ENCODE data around the gene PRKCG.
"Not testable (repeated sequence)": the region's sequence is repeated elsewhere in the genome, so short reads cannot be mapped to it uniquely, and the experiment has no call there.

The PRKCG gene

DNA sequence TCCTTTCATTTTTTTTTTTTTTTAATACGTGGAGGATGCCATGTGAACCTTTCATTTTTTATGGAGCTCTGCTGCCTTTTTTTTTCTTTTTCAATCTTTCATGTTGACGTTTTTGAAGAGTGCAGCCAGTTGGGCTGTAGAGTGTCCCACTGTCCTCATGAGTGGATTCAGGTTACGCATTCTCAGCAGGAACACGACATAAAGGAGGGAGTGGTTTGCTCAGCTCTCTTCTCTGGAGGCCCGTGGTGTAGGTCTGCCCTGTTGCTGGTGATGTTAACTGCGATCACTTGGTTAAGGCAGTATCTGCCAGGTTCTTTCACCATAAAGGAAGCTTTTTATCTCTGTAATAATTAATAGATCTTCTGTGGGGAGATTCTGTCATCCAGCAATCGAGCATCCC lies 54.0 kb downstream of the PRKCG start:
- no peak overlapping the region for H3K9ac ChIP-seq (ENCODE audit: low read length)
- H3K27ac ChIP-seq (ENCODE audit: low read depth, low read length): no peak overlapping the region
- no peaks in the 10 kb centered on the region for H3K4me1 ChIP-seq (ENCODE audit: control insufficient read depth, insufficient read depth, low read length)
- no peak overlapping the region for H3K4me3 ChIP-seq (ENCODE audit: low read length)
- peaks cover 2% of the 10 kb centered on the region for H3K27me3 ChIP-seq (ENCODE audit: control insufficient read depth, insufficient read depth, low read length)
- H3K36me3 ChIP-seq (ENCODE audit: control insufficient read depth, insufficient read depth, low read length): no peaks in the 10 kb centered on the region

DNA sequence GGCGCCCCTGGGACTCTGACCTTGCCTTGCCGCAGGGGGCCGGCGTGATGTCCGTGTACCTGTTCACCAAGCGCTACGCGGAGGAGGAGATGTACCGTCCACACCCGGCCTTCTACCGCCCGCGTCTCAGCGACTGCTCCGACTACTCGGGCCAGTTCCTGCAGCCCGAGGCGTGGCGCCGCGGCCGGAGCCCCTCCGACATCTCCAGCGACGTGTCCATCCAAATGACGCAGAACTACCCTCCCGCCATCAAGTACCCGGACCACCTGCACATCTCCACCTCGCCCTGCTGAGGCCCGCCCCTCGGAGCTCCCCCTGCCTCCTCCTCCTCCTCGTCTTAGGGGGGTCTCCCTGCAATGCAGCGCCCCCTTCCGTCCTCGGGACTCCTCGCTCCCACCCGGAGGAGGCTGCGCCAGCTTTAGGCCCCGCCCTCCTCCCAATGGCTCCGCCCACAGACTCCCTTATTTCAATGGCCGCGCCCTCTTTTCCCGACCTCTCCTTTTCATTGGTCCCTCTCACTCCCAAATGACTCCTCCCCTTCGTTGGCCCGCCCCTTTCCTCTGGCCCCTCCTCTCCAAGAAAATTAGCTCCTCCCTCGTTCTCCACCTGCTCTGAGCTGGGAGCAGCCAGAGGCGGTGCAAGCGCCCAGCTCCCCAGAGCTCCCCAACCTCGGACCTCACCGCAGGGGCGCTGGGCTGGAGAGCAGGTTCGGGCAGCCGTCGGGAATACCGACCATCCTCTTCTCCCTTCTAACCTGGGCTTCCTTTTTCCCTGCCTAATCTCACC lies 60.2 kb downstream of the PRKCG start:
- Histone ChIP-seq H3K4me1 (ENCODE audit: control insufficient read depth, insufficient read depth, low read length) (no peaks in the 10 kb centered on the region), H3K27me3 (ENCODE audit: control insufficient read depth, insufficient read depth, low read length) (peaks cover 15% of the 10 kb centered on the region), H3K27ac (ENCODE audit: low read depth, low read length) (no peak overlapping the region), H3K9ac (ENCODE audit: low read length) (no peak overlapping the region), H3K4me3 (ENCODE audit: low read length) (no peak overlapping the region), H3K36me3 (ENCODE audit: control insufficient read depth, insufficient read depth, low read length) (no peaks in the 10 kb centered on the region)

DNA sequence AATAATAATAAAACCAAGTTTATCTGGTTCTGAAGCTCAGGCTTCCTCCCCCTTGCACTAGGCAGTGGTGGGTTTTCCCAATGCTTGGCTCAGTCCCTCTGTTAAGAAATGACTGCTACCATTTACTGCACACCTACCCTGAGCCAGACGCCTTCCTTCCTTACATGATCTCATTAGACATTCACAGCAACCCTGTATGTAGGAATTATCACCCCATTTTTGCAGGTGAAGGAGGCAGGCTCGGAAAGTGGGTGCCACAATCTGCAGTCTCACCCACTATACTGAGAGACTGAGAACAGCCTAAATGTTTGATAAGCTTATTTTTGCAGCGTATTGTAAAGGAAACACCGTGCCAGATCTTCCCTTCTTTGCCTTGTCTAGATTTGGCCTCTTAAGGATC lies 62.4 kb downstream of the PRKCG start:
- H3K4me3 ChIP-seq (ENCODE audit: low read length): no peak overlapping the region
- no peak overlapping the region for H3K9ac ChIP-seq (ENCODE audit: low read length)
- no peak overlapping the region for H3K27ac ChIP-seq (ENCODE audit: low read depth, low read length)
- H3K4me1 ChIP-seq (ENCODE audit: control insufficient read depth, insufficient read depth, low read length): no peaks in the 10 kb centered on the region
- peaks cover 15% of the 10 kb centered on the region for H3K27me3 ChIP-seq (ENCODE audit: control insufficient read depth, insufficient read depth, low read length)
- H3K36me3 ChIP-seq (ENCODE audit: control insufficient read depth, insufficient read depth, low read length): no peaks in the 10 kb centered on the region

DNA sequence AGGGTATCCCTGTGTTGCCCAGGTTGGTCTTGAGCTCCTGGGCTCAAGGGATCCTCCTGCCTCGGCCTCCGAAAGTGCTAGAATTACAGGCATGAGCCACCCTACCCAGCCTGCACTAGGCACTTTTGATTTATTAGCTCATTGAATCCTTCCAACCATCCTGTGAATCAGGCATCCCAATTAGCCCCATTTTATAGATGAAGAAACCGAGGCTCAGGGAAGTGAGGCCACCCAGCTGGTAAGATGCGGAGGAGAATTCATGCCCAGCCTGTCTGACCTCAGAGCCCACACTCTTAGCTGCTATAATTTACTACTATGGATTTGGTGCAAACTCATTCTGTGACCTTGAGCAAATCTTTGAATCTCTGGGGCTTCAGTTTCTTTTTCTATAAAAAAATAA lies 62.9 kb downstream of the PRKCG start:
- H3K4me3 ChIP-seq (ENCODE audit: low read length): no peak overlapping the region
- H3K36me3 ChIP-seq (ENCODE audit: control insufficient read depth, insufficient read depth, low read length): no peaks in the 10 kb centered on the region
- H3K27ac ChIP-seq (ENCODE audit: low read depth, low read length): no peak overlapping the region
- no peak overlapping the region for H3K9ac ChIP-seq (ENCODE audit: low read length)
- peaks cover 15% of the 10 kb centered on the region for H3K27me3 ChIP-seq (ENCODE audit: control insufficient read depth, insufficient read depth, low read length)
- no peaks in the 10 kb centered on the region for H3K4me1 ChIP-seq (ENCODE audit: control insufficient read depth, insufficient read depth, low read length)

DNA sequence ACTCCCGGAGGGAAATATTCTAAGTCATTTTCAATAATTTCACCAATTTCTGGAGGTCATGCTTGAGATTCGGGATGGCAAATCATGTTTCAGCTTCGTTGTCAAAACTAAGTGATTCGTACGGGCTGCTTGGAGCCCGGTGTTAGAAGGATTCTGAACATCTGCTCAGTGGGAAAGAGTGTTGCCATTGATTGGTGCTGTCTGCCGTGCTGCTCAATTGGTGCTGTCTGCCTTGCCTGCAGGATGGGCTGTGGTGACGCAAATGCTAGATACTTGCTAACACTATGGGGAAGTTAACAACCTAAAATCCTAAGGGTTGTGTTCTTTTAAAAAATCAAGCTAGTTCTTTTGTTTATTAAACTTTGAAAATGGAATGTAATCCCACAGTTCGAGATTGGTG lies 63.4 kb downstream of the PRKCG start:
- peaks cover 15% of the 10 kb centered on the region for H3K27me3 ChIP-seq (ENCODE audit: control insufficient read depth, insufficient read depth, low read length)
- no peak overlapping the region for H3K9ac ChIP-seq (ENCODE audit: low read length)
- H3K4me1 ChIP-seq (ENCODE audit: control insufficient read depth, insufficient read depth, low read length): no peaks in the 10 kb centered on the region
- no peaks in the 10 kb centered on the region for H3K36me3 ChIP-seq (ENCODE audit: control insufficient read depth, insufficient read depth, low read length)
- no peak overlapping the region for H3K27ac ChIP-seq (ENCODE audit: low read depth, low read length)
- H3K4me3 ChIP-seq (ENCODE audit: low read length): no peak overlapping the region

DNA sequence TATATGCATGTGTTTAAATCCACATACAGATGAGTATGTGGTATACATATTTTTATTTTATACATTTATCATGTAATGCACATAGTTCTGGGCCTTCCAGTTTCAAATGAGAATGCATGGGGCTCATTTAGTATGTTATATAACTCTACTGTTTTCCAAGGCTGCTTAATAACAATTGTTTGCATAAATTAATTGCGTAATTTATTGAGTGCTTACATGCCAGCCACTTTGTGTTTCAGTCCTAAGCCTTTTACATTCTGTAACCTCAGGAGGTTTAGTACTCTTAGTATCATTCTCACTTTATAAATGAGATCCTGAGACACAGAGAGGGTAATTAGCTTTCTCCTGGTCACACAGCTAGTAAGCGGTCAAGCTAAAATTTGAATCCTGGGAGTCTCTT lies 64.0 kb downstream of the PRKCG start:
- Histone ChIP-seq H3K9ac (ENCODE audit: low read length) (no peak overlapping the region), H3K36me3 (ENCODE audit: control insufficient read depth, insufficient read depth, low read length) (no peaks in the 10 kb centered on the region), H3K27ac (ENCODE audit: low read depth, low read length) (no peak overlapping the region), H3K27me3 (ENCODE audit: control insufficient read depth, insufficient read depth, low read length) (peaks cover 14% of the 10 kb centered on the region), H3K4me1 (ENCODE audit: control insufficient read depth, insufficient read depth, low read length) (no peaks in the 10 kb centered on the region), H3K4me3 (ENCODE audit: low read length) (no peak overlapping the region)

DNA sequence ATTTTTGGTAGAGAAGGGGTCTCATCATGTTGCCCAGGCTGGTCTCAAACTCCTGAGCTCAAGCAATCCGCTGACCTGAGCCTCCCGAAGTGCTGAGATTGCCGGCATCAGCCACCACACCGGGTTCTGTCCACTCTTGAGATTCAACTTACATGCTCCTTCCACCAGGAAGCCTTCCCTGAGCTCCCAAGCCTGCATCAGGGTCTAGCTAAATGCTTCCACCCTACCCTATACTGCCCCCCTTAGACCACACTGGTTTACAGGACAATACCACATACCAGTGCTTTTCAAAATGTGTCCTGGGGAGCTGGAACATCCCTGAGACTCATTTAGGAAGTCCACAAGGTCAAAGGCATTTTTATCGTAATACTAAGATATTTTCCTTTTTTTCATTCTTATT lies 65.6 kb downstream of the PRKCG start:
- peaks cover 6% of the 10 kb centered on the region for H3K27me3 ChIP-seq (ENCODE audit: control insufficient read depth, insufficient read depth, low read length)
- H3K27ac ChIP-seq (ENCODE audit: low read depth, low read length): no peak overlapping the region
- no peak overlapping the region for H3K9ac ChIP-seq (ENCODE audit: low read length)
- no peak overlapping the region for H3K4me3 ChIP-seq (ENCODE audit: low read length)
- no peaks in the 10 kb centered on the region for H3K36me3 ChIP-seq (ENCODE audit: control insufficient read depth, insufficient read depth, low read length)
- no peaks in the 10 kb centered on the region for H3K4me1 ChIP-seq (ENCODE audit: control insufficient read depth, insufficient read depth, low read length)

DNA sequence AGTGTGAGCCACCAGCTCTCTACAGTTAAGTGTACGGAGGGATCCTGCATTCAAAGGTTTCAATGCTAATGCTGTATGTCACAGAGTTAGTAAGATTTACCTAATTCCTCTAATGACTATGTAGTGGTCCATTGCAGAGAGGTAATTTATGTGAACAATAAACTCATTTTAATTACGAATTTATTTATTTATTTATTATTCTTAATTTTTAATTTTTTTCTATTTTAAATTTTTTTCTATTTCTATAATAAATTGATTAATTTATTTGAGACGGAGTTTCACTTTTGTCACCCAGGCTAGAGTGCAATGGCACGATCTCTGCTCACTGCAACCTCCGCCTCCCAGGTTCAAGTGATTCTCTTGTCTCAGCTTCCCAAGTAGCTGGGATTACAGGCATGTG lies 66.6 kb downstream of the PRKCG start:
- H3K4me1 ChIP-seq (ENCODE audit: control insufficient read depth, insufficient read depth, low read length); H3K4me3 ChIP-seq (ENCODE audit: low read length); H3K36me3 ChIP-seq (ENCODE audit: control insufficient read depth, insufficient read depth, low read length); H3K27me3 ChIP-seq (ENCODE audit: control insufficient read depth, insufficient read depth, low read length); H3K9ac ChIP-seq (ENCODE audit: low read length); H3K27ac ChIP-seq (ENCODE audit: low read depth, low read length): not testable (repeated sequence)

DNA sequence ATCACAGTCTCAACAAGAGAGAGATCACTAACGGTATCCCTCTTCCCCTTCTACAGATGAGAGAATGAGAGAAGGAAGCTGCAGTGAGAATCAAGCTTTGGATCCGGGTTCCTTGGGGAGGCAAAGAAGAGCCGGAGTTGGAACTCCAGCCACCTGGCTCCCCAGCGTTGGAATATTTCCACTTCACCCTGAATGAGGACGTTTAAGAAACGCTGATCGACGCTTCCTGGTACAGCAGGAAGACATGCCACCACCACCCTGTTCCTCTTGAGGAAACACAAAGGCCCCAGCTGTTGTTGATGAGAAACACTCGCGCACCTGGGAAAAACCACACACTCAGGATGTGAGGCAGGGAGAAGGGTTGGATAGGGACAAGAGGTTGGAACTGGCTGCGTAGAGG lies 69.4 kb downstream of the PRKCG start:
- H3K9ac ChIP-seq (ENCODE audit: low read length): no peak overlapping the region
- H3K27me3 ChIP-seq (ENCODE audit: control insufficient read depth, insufficient read depth, low read length): no peaks in the 10 kb centered on the region
- H3K4me3 ChIP-seq (ENCODE audit: low read length): no peak overlapping the region
- H3K27ac ChIP-seq (ENCODE audit: low read depth, low read length): no peak overlapping the region
- no peaks in the 10 kb centered on the region for H3K36me3 ChIP-seq (ENCODE audit: control insufficient read depth, insufficient read depth, low read length)
- no peaks in the 10 kb centered on the region for H3K4me1 ChIP-seq (ENCODE audit: control insufficient read depth, insufficient read depth, low read length)

DNA sequence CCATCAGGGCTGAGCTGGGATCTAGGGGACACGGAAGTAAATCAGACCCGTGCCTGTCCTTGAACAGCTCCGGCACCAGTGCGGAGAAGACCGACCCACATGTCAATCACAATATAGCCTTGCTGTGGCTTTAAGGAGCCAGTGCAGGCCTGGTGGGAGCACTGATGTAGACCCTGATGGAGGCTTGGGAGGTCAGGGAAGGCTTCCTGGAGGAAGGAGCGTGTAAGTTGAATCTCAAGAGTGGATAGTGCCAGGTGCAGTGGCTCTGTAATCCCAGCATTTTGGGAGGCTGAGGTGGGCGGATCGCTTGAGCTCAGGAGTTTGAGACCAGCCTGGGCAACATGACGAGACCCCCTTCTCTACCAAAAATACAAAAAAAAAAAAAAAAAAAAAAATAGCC lies 70.0 kb downstream of the PRKCG start:
- Histone ChIP-seq H3K4me1 (ENCODE audit: control insufficient read depth, insufficient read depth, low read length) (no peaks in the 10 kb centered on the region), H3K27ac (ENCODE audit: low read depth, low read length) (no peak overlapping the region), H3K4me3 (ENCODE audit: low read length) (no peak overlapping the region), H3K27me3 (ENCODE audit: control insufficient read depth, insufficient read depth, low read length) (no peaks in the 10 kb centered on the region), H3K36me3 (ENCODE audit: control insufficient read depth, insufficient read depth, low read length) (no peaks in the 10 kb centered on the region), H3K9ac (ENCODE audit: low read length) (no peak overlapping the region)

DNA sequence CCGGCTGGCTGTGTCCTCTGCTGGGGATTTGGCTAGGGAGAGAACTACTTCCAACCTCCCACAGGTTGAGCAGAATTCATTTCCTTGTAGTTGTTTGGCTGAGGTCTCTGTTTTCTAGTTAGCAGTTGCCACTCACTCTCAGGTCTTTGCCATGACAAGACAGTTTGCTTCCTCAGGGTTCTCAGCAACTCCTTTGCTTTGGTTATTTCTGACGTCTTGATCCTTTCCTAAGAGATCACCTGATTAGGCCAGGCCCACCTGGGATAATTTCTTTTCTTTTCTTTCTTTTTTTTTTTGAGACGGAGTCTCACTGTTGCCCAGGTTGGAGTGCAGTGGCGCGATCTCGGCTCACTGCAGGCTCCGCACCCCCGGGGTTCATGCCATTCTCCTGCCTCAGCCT lies 71.4 kb downstream of the PRKCG start:
- Histone ChIP-seq H3K4me1 (ENCODE audit: control insufficient read depth, insufficient read depth, low read length) (no peaks in the 10 kb centered on the region), H3K27ac (ENCODE audit: low read depth, low read length) (no peak overlapping the region), H3K9ac (ENCODE audit: low read length) (no peak overlapping the region), H3K4me3 (ENCODE audit: low read length) (no peak overlapping the region), H3K27me3 (ENCODE audit: control insufficient read depth, insufficient read depth, low read length) (peaks cover 6% of the 10 kb centered on the region), H3K36me3 (ENCODE audit: control insufficient read depth, insufficient read depth, low read length) (no peaks in the 10 kb centered on the region)
